Stimulated activated CD4-positive, alpha-beta T cell treated with anti-CD3 and anti-CD28 coated beads, TNF-alpha, amount 100 ng/mL, for 4 hours (primary cell): ENCODE data around the gene SNRPA.
"Not testable (repeated sequence)": the region's sequence is repeated elsewhere in the genome, so short reads cannot be mapped to it uniquely, and the experiment has no call there.

Source experiments
- DNase-seq, 3 experiments: peaks; one replicate each; pipeline ENCODE4 v3.0.0-alpha.2; 2020; ENCODE audit warnings: low read depth in 3 of 3

Gene SNRPA

DNA sequence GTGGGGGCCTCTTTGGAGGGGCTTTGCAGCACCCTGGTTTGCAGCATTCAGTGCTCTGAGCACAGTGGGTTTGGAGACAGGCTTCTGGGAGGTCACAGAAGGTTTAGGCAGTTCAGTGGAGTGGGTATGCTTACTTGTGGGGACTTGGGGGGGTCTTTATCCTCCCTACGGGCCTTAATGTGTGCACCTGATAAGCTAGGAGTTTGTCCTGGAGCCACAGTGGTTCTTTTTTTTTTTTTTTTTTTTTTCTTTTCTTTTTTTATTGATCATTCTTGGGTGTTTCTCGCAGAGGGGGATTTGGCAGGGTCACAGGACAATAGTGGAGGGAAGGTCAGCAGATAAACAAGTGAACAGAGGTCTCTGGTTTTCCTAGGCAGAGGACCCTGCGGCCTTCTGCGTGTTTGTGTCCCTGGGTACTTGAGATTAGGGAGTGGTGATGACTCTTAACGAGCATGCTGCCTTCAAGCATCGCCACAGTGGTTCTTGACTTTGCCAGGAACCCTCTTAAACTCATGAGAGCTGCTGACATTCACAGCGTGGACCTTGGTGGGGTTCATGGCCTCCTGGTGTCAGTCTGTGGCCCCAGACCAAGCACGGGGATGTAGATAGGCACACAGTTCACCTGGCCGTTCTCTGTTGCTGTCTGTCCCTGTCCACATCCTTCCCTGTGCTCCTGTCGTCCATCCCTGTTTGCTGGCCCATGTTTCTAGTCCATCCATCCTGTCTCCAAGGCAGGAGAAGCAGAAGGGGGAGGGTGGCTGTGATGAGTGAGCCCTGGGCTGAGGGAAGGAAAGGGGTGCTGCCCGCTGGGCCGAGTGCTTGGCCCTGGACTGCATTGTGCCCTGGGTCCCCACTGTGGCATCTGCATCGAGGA, 50.7 kb downstream of the SNRPA start:
- DNase-seq, result no peak

DNA sequence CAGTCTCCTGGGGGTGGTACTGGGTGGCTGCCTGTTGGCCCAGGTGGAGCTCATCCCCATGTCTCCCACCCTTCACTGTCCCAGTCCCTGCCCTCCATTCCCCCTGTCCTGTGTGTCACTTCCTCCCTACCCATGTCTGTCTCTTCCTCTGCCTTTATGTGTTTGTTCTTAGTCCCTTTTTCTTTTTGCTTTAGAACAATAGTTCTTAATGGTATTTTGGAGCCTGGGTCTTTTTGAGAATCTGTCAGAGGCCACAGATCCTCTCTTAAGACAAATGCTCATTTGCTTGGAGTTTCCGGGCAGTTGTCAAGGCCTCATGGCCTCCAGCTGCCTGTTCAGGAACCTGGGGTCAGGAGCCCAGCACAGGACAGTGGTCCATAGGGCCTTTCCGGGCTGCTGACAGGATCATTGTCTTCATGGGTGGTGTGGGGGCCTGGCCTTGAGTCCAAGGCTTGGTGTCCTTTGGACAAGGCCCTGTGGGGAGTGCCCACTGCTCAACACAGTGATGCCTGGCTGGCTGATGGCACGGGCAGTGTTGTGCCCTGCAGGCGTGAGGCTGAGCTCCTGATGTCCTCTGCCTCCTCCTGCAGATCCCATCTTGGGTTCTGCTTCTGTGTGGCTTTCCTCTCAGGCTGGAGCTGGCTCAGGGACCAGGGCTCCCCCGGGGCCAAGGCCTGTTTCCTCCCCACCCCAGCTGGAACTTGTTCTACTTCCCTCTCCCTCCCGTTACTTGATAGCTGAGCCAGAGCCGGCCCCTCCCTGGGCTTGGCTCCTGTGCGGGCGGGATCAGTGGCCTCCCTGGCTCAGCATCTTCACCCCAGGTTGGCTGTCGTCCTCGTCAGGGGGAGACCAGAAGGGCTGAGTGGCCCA, 51.5 kb downstream of the SNRPA start:
- no peak for DNase-seq

DNA sequence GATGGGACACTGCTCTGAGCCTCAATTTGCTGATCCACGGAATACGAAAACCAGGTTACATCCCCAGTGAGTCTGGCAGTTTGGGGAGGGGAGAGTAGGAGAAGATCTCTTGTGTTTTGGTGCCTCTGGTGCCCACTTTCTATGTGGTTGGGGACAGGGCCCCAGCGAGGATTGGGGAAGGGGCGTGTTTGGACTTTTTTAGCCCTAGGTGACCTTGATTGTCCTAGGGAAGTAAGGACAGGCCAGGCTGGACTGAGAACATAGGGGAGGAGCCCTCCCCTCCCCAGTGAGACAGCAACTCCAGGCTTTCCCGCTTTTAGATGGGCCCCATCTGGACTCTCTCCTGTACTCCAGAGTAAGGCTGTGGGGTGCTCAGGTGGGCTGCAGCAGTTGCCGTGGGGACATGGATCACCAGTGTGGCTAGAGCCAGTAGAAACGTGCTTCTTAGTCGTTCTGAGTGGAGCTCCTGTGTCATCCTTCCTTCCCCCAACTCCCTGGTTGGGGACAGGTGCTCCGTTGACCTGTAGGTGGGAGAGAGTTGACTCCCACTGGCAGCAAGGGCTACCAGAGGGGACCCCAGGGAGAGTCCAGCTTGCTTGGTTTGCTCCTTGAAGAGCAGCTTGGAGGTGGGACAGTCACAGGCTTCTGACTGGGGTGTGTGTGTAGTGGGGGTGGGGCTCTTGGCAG, 52.3 kb downstream of the SNRPA start:
- no peak for DNase-seq

DNA sequence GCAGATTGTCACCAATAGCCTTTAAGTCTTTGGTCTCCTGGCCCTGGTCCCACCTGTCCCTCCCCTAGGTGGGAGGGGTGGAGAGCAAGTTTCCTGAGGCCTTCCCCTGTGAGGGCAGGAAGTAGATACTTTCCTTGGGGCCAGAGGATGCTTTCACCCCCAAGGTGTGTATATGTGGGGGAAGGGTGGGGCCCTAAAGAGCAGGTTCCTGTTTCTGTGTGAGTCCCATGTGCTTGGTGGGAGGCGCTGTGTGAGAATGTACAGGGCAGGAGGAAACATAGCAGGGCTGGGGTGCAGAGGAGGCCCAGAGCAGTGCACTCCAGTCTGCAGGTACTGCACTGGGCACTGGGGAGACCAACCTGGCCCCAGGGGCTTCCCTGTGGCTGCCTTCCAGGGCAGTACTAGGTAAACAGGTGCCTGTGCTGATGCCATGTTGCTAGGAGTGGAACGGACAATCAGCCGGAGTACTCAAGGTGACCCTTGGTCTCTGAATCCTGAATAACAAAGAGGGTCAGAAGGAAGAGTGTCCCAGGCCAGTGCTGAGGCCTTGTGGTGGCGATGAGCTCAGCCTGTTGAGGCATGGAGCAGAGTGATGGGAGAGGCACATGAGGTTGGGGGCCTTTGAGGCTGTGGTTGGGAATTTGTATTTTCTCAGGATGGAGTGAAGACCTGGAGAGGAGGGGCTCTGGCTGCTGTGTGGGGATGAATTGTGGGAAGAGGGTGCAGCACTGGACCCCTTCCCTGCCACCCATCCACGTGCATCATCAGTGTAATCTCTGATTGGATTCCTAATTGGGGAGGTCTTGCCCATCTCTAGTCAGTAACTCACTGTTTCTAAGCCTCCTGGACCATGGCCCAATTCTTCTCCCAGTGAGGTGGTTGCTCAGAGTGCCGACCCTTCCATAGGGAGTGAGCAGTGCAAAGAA, 53.1 kb downstream of the SNRPA start:
- DNase-seq, result peak in 1 of 3 experiments; percentile 34

DNA sequence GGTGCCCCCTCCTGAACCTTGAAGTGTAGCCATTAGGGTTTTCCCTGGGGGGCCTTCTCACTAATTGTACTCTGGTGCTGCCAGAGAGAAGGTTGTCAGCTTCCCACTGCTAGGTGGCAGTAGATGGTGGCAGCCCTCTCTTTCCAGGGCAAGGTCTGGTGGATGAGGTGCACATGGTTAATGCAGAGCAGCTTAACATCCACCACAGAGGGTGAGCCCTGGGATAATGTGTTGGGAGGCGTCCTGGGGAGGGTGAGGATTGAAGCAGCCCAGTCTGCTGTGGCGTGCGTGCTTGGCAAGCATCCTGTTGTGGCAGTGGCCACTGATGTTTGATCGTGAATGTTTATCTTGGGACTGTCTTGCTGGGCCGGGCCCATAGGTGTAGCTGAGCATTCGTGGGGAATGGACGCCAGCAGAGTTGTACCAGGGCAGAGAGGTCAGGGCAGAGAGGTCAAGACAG, 53.8 kb downstream of the SNRPA start:
- no peak for DNase-seq

DNA sequence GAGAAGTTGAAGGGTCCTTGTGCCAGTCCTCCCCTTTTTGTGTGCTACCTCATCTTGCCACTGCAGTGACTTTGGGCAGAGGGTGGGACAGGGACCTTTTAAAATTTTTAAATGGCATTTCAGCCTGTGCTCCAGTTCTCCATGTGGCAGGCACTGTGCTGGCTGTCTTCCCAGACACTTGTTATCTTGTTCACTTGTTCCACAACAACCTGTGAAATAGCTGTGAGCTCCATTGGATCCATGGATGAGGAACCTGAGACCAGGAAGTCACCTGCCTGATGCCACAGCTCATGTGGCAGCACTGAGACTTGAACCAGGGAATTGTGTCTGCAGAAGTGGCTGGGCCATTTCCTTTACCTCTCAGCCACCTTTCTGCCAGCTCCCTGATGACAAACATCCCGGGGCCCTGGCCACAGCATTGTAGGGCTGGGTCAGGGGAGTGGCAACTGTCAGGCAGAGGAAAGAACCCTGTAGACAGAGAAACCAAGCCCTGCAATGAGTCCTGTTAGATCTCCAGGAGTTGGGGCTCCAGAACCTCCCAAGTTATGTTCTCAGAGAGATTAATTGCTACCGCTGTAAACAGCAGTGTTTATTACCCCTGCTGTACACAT, 54.4 kb downstream of the SNRPA start:
- no peak for DNase-seq

DNA sequence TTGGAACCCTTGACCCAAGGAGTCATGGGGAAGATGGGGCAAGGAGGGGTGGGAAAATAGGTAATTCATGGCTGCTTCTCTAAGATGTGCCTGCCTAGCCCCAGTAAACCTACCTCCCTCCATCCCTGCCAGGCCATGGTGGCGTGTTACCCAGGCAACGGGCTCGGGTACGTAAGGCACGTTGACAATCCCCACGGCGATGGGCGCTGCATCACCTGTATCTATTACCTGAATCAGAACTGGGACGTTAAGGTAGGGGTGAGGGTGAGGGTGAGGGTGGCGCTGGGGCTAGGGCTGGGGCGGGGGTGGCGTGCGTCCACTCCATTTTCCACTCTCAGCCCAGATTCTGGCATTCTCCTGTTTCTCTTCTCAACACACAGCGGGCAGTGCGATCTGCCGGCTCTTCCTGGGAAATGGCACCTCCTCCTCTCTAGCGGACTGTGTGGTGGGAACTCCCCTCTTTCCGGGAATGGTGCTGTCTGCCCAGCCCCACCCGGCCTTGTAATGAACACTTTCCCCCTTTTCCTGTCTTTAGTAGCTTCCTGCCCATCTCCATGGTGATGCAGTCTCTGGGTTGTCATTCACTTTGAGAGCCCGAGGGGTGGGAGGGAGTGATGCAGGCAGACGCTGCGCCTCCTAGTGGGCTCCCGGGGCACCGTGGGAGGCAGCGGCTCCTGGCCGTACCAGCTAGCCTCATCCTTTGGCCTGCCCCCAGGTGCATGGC, 55.6 kb downstream of the SNRPA start:
- peak; percentile 57 to 67 (median 61) for DNase-seq

DNA sequence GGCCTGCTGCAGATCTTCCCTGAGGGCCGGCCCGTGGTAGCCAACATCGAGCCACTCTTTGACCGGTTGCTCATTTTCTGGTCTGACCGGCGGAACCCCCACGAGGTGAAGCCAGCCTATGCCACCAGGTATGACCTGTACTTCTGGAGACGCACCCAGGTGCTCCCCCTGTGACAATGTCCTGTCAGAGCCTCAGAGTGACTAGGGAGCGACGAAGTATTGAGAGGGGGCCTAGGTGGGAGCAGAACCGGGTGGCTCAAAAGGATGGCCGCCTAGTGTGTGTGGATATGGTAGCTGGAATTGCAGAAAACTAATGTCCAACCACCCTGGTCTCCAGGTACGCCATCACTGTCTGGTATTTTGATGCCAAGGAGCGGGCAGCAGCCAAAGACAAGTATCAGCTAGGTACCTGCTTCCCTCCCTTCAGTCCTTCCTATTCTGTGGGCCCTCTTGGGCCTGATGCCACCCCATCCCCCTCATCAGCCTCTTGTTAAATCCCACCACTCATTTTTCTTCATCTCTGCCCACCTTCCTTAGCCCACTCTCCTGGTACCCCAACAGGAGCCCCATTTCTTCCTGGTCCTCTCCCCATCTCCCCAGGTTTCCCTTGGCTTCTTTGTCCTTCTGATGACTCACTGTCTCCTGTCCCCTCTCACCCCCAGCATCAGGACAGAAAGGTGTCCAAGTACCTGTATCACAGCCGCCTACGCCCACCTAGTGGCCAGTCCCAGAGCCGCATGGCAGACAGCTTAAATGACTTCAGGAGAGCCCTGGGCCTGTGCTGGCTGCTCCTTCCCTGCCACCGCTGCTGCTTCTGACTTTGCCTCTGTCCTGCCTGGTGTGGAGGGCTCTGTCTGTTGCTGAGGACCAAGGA, 56.4 kb downstream of the SNRPA start:
- no peak for DNase-seq

DNA sequence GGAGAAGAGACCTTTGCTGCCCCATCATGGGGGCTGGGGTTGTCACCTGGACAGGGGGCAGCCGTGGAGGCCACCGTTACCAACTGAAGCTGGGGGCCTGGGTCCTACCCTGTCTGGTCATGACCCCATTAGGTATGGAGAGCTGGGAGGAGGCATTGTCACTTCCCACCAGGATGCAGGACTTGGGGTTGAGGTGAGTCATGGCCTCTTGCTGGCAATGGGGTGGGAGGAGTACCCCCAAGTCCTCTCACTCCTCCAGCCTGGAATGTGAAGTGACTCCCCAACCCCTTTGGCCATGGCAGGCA, 57.0 kb downstream of the SNRPA start:
- DNase-seq, result no peak

DNA sequence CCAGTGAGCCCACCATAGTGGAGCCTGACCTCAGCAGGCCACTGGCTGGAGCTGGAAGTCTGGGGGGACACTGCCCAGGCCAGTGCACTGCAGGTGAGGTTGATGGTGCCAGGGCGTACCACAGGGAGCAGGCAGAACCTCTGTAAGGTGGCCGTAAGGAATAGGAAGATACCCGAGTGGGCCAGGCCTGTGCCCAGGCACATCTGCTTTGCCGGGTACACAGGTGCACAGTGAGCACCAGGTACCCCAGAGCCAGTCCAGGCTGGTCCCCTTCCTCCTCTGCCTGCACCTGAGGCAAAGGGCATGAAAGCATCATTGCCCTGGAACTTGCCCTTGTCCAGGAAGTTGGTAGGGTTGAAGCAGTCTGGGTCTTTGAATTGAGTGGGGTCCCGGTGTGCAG, 57.5 kb downstream of the SNRPA start:
- DNase-seq, result no peak

DNA sequence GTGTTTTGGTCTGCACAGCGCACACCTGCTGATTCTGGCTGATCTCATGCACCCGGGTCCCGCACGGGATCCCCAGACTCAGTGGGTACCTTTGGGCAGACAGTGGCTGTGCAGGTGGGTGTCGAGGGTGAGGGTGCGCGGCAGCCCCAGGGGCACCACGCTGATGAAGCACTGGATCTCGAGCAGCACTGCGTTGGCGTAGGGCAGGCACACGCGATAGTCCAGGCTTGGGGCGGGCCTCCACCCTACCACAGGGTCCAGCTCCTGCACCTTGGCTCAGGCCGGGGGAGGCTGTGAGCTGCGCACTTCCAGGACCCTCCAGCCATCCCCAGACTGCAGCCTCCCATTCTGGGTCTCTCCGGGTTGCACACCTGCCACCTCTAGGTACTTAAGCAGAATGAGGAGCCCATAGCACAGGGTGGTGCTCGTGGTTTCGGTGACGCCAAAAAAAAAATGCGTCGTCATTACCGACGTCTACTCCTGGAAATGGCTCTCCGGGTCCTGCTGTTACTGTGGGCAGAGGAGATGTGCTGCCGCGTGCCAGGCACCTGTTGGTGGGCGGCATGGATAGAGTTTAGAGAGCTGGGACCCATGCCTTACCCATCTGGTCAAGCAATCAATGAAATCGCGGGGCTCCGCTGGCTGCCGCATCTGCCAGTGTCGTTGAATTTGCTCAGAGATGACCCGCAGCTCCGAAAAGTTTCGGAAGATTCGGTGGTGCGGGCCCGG, 58.5 kb downstream of the SNRPA start:
- no peak for DNase-seq

DNA sequence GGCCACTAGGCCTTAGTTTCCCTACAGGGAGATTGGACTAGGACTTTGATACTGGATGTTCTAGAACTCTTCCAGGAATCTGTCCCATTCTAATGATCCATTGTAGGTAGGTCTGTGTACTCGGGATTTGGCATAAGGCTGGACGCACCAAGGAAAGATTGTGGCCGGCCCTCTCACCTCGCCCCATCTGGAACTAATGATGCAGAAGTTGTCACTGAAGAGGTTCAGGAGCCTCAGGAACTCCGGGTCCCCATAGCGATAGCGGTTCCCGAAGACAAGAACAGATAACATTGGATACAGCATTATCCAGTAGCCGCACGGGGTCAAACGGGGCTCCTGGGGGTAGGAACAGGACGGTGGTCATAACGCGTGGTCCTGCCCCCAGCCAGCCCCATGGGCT, 59.2 kb downstream of the SNRPA start:
- DNase-seq, result no peak

DNA sequence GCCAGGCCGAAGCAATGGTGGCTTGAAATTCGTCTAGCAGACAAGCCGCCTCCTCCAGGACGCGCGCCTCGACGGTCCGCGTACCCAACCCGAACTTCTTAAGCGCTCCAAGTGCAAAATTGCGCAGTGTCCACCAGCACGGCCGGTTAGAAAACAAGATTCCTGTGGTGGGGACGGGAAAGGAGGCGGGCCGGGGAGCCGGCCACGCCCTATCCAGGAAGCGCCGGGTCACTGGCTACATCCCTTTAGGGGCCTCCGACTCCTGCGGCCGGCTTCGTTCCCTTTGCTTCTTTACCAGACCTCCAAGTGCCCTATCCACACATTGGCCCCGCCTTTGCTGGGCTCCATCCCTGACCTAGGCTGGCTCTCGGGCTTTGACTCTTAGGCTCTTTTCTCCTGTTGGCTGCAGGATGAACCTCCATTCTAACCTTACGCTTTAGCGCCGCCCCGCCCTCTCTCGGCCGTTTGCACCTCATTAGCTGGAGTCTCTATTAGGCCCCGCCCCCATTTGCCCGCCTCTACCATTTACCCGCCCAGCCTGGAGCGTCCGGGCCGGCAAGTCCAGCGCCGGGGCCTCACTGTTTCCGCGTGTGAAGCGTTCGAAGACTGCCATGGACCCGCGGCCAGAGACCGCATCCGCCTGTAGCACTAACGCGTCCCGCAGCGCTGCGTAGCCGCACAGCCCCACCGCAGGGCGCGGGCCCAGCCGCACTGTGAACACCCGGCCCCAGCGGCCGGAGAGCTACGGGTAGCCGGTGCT, 59.8 kb downstream of the SNRPA start:
- DNase-seq, result not testable (repeated sequence)

DNA sequence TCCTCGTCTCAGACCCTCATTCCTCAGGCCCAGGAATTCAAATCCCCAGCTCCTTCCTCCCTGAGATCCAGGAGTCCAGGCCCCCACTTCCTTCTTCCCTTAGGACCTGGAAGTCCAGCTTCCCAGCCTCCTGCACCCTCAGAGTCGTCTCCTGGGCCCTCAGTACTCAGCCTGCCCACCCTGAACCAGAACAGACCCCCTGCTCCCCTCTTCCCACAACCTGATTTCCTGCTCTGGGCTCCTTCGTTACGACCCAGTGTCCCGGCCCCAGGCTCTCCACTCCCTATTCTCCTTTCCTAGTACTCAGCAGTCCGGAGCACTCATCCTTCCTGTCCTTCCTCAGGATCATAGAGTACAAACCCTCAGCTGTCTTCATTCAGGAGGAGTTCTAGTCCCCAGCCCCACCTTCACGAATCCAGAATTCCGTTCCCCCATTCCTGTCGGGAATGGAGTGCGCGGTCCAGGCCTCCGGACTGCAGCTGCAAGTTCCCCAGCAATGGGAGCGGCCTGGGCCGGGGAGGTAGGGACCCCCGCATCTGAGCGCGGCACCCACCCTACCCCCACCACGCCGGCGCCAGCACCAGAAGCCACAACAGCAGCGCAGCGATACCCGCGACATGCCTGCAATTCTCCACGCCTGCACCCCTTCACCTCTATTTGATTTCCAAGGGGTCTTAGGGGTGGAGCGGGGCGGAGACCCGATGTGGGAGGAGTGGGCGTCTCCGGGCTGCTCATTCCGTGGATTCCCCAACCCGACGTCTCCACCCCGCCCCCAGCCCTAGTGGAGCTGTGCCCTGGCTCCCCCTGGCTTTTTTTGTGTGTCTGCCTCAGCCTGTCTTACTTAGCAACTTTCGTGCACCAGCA, 60.7 kb downstream of the SNRPA start:
- DNase-seq, result no peak

DNA sequence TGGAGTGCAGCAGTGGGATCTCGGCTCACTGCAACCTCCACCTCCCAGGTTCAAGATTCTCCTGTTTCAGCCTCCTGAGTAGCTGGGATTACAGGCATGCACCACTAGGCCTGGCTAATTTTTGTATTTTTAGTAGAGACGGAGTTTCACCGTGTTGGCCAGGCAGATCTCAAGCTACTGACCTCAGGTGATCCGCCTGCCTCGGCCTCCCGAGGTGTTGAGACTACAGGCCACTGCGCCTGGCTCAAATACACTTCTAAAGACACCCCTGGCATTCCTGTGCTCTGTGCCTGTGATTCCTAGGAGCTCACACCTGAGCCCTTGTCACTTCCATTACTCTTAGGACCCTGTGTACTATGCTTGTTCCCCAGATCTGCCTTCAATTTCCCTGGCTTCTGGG, 61.6 kb downstream of the SNRPA start:
- DNase-seq, result not testable (repeated sequence)

DNA sequence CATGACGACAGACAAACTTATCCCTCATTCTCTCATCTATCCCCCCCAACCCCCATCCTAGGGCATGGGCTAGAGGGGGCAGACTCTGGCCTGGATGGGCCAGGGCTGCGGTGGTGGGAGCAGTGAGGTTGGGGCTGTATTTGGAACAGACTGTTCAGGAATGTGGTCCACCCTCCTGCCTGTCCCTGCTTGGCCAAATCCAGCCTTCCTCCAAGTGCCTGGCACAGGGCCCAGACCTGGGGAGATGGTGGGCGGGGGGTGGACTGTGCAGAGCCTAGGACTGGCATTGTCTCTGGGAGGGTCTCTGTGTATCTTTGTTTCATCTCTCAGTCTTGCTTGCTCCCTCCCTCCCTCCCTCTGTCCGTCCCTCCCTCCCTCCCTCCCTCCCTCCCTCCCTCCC, 62.2 kb downstream of the SNRPA start:
- no peak for DNase-seq
